Measurements from ENCODE around the gene DOCK3.
"Not testable (repeated sequence)": the region's sequence is repeated elsewhere in the genome, so short reads cannot be mapped to it uniquely, and the experiment has no call there.

Gene DOCK3

GRCh38 chr3:51307945-51308607, 633.3 kb downstream of the DOCK3 start:
- DNase-seq (ENCODE audit: low spot score): not testable (repeated sequence)

- peak; percentile 22 for DNase-seq (ENCODE audit: low spot score)
These were observed 636.3 kb downstream of the DOCK3 start for GRCh38 chr3:51311055-51311454.

DNA sequence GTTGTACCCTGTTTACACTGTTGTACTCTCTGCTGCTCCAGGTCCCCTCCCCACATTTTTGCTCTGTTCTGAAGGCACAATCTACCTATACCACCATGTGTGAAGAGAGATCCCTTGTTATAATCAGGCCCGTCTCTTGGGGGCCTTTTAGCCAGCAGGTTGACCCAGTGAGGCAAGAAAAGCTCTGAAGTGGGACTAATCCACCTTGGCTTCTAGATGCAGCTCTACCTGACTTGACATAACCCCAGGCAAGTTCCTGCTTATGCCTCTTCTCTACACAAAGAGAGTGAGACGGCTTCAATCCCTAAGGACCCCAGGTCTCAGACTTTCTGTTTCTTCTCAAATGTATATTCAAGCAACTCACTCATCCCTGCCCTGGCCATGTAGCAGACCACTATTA, 653.5 kb downstream of the DOCK3 start:
- DNase-seq (ENCODE audit: low spot score): no peak

- DNase-seq (ENCODE audit: low spot score): no peak
These were observed 655.3 kb downstream of the DOCK3 start for GRCh38 chr3:51330046-51330445.

GRCh38 chr3:51332156-51332555, 657.4 kb downstream of the DOCK3 start:
- no peak for DNase-seq (ENCODE audit: low spot score)

DNA sequence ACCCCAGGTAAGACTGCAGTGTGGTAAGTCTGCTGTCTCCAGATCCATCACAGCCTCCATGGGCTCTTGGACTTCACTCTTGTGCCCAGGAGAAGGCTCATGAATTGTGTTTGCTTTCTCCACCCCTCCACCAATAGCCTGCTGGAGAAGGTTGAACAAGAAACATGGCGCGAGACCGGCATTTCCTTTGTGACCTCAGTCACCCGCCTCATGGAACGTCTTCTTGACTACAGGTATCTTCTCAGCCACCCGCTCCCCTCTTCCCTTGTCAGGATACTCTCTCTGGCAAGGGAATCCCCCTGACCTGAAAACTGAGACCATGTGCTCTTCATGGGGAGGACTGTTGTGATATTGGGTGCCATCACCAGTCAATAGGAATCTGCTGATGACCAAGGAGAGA, 658.3 kb downstream of the DOCK3 start:
- no peak for DNase-seq (ENCODE audit: low spot score)

DNA sequence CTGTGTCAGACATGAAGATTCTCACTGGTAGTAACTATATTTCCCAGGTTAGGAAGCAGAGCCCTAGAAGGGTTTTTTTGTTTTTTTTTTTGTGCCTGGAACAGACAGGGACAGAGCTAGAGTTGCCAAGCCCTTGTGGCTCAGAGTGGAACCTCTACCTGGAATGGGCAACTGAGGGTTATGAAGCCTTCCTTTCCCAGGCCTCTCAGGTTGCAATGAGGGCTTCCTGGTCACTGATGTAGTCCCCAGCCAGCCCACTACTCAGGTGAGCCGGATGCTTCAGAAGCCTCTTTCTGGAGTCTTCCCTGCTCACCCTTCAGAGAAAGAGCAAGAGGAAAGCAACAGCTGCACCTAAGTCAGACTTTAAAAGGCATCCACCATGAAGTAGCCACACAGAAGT, 661.5 kb downstream of the DOCK3 start:
- no peak for DNase-seq (ENCODE audit: low spot score)

GRCh38 chr3:51337666-51338065, 662.9 kb downstream of the DOCK3 start:
- no peak for DNase-seq (ENCODE audit: low spot score)

DNA sequence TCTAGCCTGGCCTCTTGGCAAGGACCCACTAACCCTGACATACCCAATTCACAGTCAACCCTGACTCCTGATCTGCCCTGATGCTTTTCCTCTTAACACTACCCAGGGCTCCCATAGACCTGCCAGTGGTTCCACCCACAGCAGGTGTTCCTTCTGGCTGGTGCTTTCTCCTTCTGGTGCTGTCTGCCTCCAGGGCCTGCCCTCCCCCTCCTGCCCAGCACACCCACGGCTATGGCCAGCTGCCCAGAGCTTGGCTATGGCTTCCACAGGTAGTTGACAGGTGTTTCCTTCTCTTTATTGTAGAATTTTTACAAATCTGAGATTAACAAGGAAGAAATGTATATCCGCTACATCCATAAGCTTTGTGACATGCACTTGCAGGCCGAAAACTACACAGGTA, 663.9 kb downstream of the DOCK3 start:
- DNase-seq (ENCODE audit: low spot score): no peak

DNA sequence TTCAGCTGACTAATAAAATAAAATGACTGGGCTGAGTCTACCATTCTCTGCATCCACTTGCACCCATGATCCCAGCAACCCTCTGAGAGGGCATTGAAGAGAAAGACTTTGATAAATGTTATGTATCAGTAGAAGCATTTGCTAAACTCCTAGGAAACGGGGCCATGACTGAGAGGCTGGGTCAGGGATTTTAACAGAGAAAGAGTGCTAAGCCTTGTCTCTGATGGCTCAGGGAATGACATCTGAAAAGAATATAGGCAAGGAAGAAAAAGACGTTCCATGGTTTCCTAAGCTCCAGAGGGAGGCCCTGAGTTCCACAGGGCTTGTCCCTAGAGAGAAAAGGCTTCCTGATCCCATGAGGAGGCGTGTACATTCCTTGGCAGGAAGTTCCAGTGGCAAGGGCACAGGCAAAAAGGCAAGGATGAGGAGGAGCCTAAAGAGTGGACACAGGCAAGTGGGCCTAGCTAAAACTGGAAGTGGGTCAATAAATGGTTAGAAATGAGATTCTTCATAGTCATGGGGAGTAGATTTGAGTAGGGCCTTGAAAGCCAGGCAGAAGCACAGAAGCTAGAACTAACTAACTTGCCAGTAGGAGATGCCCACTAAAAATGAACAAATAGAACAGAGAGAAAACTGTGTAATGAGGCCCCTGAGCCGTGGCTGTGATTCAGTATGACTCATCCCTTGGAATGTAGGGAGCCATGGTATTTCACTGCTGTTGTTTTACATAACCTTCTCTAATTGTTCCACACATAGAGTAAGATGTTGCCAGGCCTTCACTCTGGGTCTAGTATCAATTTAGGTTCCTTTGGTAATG, 665.5 kb downstream of the DOCK3 start:
- DNase-seq (ENCODE audit: low spot score): no peak

- DNase-seq (ENCODE audit: low spot score): no peak
These were observed 666.4 kb downstream of the DOCK3 start for GRCh38 chr3:51340989-51341636.

DNA sequence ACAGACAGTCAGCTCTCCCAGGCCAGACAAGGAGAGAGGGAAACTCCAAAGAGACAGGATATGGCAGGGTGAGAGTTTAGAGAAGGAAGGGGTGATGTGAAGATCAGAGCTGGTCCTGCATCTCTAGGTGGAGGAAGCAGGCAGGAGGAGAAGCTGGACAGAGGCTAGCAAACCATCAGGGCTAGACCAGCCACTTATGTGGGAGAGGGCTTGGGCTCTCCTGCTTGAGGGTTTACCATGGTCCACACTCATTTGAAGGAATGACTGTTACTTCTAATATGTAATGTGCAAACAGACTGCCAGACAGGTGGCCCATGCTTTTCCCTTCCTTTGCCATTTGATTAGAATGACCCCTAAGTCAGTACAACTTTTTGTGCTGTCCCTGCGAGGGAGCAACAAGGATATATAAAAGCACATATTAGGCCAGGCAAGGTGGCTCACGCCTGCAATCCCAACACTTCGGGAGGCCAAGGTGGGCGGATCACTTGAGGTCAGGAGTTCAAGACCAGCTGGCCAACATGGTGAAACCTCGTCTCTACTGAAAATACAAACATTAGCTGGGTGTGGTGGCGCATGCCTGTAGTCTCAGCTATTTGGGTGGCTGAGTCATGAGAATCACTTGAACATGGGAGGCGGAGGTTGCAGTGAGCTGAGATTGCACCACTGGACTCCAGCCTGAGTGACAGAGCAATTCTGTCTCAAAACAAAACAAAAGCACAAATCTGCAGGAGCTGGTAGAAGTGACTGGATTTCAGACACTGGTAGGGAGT, 669.4 kb downstream of the DOCK3 start:
- no peak for DNase-seq (ENCODE audit: low spot score)

DNA sequence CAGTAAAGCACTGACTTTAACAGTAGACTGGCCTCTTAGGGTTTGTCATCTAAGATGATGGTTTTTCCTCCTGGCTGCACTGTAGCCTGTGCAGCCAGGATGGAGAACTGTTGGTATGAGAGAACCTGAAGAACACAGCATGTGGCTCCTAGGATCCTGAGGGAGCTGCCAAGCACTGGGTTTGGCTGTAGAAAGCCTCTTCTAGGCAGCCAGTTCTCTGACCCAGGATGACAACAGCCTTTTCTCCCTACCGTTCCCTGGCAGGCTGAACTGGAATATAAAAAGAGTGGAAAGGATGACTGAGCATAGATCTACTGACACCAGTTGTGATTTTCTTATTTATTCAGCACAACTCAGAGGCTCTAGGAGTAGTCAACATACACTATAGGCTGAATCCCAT, 676.0 kb downstream of the DOCK3 start:
- DNase-seq (ENCODE audit: low spot score): no peak

DNA sequence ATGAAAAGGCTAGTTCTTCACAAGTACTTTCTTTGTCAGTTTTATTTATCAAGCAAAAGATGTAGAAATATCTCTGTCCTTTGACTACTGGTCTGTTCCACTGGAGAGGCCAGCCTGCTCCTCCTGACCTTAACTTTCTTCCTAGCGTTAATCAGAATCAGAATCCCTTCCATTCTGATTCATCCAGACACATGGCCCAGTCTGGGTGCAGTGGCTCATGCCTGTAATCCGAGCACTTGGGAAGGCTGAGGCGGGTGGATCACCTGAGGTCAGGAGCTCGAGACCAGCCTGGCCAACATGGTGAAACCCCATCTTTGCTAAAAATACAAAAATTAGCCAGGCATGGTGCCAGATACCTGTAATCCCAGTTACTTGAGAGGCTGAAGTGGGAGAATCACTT, 678.4 kb downstream of the DOCK3 start:
- no peak for DNase-seq (ENCODE audit: low spot score)

GRCh38 chr3:51353691-51354090, 679.0 kb downstream of the DOCK3 start:
- DNase-seq (ENCODE audit: low spot score): no peak

- DNase-seq (ENCODE audit: low spot score): no peak
These were observed 679.4 kb downstream of the DOCK3 start for GRCh38 chr3:51354172-51354571.

GRCh38 chr3:51354731-51355615, 680.2 kb downstream of the DOCK3 start:
- no peak for DNase-seq (ENCODE audit: low spot score)

- DNase-seq (ENCODE audit: low spot score): no peak
These were observed 681.3 kb downstream of the DOCK3 start for GRCh38 chr3:51355891-51356578.

GRCh38 chr3:51357856-51358255, 683.1 kb downstream of the DOCK3 start:
- no peak for DNase-seq (ENCODE audit: low spot score)

- DNase-seq (ENCODE audit: low spot score): no peak
These were observed 684.3 kb downstream of the DOCK3 start for GRCh38 chr3:51358981-51359380.

DNA sequence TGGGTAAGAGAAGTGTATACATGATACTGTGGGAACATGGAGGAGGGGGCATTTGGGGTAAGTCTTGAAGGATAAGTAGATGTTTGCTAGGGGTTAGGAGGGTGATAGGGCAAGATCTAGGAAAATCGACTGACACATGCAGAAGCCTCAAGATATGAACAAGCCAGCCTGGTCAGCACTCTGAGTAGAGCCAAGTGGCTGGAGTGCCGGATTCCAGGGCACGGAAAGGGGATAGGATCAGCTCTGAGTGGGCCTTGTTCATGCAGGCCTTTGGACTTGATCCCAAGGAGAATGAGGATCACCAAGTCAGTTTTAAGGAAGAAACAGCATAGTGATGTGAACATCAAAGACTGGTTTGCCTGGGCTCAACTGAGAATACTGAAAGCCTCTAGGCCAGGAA, 686.1 kb downstream of the DOCK3 start:
- no peak for DNase-seq (ENCODE audit: low spot score)
